Measurements from ENCODE around the gene EHBP1. TPM values are rescaled to one million over a fixed set of nuclear protein-coding genes. Genes with fewer than 3 reads are reported as not detected.

The EHBP1 gene
- polyA plus RNA-seq, 1 of the 3 experiments (the other 2 are of a cell fraction) = 62.7 TPM

DNA sequence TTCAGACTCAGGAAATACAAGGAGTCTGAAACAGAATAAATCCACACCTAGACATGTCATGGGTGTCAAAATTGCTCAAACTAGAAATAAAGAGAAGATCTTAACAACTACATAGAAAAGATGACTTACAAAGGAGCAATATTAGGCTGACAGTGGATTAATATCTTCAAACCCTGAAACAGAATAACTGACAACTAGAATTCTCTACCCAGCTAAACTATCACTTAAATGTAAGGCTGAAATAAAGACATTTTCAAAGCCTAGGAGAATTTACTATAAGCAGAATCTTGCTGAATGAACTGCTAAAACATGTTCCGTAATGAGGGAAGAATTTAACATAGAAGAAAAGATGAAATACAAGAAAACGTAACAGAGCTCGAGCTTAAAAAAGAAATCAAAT, 168.1 kb downstream of the EHBP1 start:
- Histone ChIP-seq H3K79me2 (ENCODE audit: insufficient read depth) (no peaks in the 10 kb centered on the region), H3K4me2 (no peak overlapping the region), H3K4me3 (ENCODE audit: low read depth in 2 of 2, low read length in 1 of 2) (no peak overlapping the region), H3K27ac (ENCODE audit: low read depth in 2 of 2, low read length in 1 of 2) (no peak overlapping the region), H3K4me1 (ENCODE audit: control insufficient read depth in 1 of 2, insufficient read depth in 2 of 2, low read depth in 1 of 2, low read length in 1 of 2) (no peaks in the 10 kb centered on the region), H3K9me3 (peaks cover 23% of the 10 kb centered on the region; the same call in 1 of the 2 replicates), H3K9ac (no peak overlapping the region), H3K36me3 (replicated peaks in 1 of 2; ENCODE audit: control insufficient read depth in 1 of 2, insufficient read depth in 2 of 2, low read length in 1 of 2) (peaks cover 59 to 78% of the 10 kb centered on the region in 2 experiments), H3K9me2 (no peaks in the 10 kb centered on the region), H3K27me3 (ENCODE audit: insufficient read depth) (no peaks in the 10 kb centered on the region), H3F3A (replicated peaks; ENCODE audit: insufficient read depth) (no peaks in the 10 kb centered on the region), H4K20me1 (ENCODE audit: insufficient read depth) (no peaks in the 10 kb centered on the region), H2AFZ (ENCODE audit: low read depth) (no peak overlapping the region)
- TF ChIP-seq EP300 (IDR thresholded peaks at IDR 0.05; ENCODE audit: borderline replicate concordance in 1 of 2, low read depth in 1 of 2, low read length in 1 of 2) = no peak
- no peak for TF ChIP-seq TCF12 (IDR thresholded peaks at IDR 0.05)
- no peak for TF ChIP-seq CHD2 (IDR thresholded peaks at IDR 0.05; ENCODE audit: low read length, partially characterized antibody)
- TF ChIP-seq SMC3 (IDR thresholded peaks at IDR 0.05; ENCODE audit: low read depth, low read length) = no peak
- no peak for TF ChIP-seq FOXJ3 (CRISPR knock-in tag; IDR thresholded peaks at IDR 0.05)
- TF ChIP-seq POLR2AphosphoS5 (IDR thresholded peaks at IDR 0.05; ENCODE audit: low read depth, low read length) = no peak
- no peak for TF ChIP-seq USF2 (IDR thresholded peaks at IDR 0.05; ENCODE audit: borderline replicate concordance, low read depth, low read length)
- TF ChIP-seq, protein P1, sequence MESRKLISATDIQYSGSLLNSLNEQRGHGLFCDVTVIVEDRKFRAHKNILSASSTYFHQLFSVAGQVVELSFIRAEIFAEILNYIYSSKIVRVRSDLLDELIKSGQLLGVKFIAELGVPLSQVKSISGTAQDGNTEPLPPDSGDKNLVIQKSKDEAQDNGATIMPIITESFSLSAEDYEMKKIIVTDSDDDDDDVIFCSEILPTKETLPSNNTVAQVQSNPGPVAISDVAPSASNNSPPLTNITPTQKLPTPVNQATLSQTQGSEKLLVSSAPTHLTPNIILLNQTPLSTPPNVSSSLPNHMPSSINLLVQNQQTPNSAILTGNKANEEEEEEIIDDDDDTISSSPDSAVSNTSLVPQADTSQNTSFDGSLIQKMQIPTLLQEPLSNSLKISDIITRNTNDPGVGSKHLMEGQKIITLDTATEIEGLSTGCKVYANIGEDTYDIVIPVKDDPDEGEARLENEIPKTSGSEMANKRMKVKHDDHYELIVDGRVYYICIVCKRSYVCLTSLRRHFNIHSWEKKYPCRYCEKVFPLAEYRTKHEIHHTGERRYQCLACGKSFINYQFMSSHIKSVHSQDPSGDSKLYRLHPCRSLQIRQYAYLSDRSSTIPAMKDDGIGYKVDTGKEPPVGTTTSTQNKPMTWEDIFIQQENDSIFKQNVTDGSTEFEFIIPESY (IDR thresholded peaks at IDR 0.05; ENCODE audit: borderline replicate concordance, low read depth) = no peak
- TF ChIP-seq MAX (IDR thresholded peaks at IDR 0.05; ENCODE audit: low read depth) = no peak
- no peak for TF ChIP-seq NRF1 (IDR thresholded peaks at IDR 0.05; ENCODE audit: low read depth, low read length)
- no peak for TF ChIP-seq MEF2A (IDR thresholded peaks at IDR 0.05; ENCODE audit: borderline replicate concordance, low read depth)
- no peak for TF ChIP-seq FOSL2 (IDR thresholded peaks at IDR 0.05; ENCODE audit: borderline replicate concordance, low read depth)
- no peak for TF ChIP-seq IRF3 (IDR thresholded peaks at IDR 0.05; ENCODE audit: low read depth, low read length)
- no peak for TF ChIP-seq RAD21 (IDR thresholded peaks at IDR 0.05; ENCODE audit: low read length)
- TF ChIP-seq SIN3A (IDR thresholded peaks at IDR 0.05; ENCODE audit: borderline replicate concordance, low read depth, low read length) = no peak
- no peak for TF ChIP-seq EZH2phosphoT487 (IDR thresholded peaks at IDR 0.05; ENCODE audit: borderline replicate concordance, low read depth)
- TF ChIP-seq, protein P2, sequence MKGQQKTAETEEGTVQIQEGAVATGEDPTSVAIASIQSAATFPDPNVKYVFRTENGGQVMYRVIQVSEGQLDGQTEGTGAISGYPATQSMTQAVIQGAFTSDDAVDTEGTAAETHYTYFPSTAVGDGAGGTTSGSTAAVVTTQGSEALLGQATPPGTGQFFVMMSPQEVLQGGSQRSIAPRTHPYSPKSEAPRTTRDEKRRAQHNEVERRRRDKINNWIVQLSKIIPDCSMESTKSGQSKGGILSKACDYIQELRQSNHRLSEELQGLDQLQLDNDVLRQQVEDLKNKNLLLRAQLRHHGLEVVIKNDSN (IDR thresholded peaks at IDR 0.05; ENCODE audit: borderline replicate concordance, low read depth) = no peak
- TF ChIP-seq FOXM1 (IDR thresholded peaks at IDR 0.05; ENCODE audit: low read depth) = no peak
- no peak for TF ChIP-seq RXRA (IDR thresholded peaks at IDR 0.05; ENCODE audit: borderline replicate concordance, low read depth)
- no peak for TF ChIP-seq ELF1 (IDR thresholded peaks at IDR 0.05)
- CTCF ChIA-PET = no interaction called here
- WGBS (ENCODE audit: low lambda C conversion rate) = 97% methylated on average over 3 of the region's 3 CpGs
- POLR2A ChIA-PET = no interaction called here
- DNase-seq = no peak
